ENCODE results near the gene PRM1. TPM values are rescaled to one million over a fixed set of nuclear protein-coding genes. Genes with fewer than 3 reads are reported as not detected.

PRM1 gene
- total and polyA plus RNA-seq, 2 of the 8 experiments (the other 6 are each of a cell fraction or from before 2014, with no cell fraction given): 0.54 to 0.82 TPM

DNA sequence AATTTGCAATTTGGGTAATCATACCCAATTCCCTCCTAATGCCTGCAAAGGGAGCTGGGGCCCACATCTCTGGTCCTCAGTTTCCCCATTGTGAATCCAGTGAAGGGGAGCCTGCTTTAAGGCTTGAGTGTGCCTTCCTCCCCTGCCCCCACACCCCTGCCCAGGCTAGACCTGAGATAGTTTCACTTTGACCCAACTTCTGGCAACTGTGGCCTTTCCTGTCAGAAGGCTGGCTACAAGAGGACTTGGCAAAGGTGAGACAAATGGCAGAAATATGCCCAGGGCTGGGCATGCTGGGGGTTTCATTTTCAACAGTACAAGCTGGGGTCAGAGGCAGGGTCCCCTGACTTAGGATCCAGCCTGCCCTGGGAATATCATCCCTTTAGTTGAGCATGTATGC is 35.1 kb downstream of the PRM1 start (continued):
- no peak for TF ChIP-seq ASH2L (IDR thresholded peaks at IDR 0.05; ENCODE audit: low read length)

Measured in H1 (cell line).